Endothelial cell of umbilical vein (primary cell): ENCODE results near the gene RIT2. TPM values are rescaled to one million over a fixed set of nuclear protein-coding genes. Genes with fewer than 3 reads are reported as not detected.

ENCODE experiments used
- BruUV-seq: library from RNA; stranded (reverse); fragments of 400-500 nt; replicated peaks from 2 replicates; lab custom pipeline; 2021; lab: Mats Ljungman, UMichigan
- CTCF ChIA-PET: fragments of 300-600, 350-600 bp; sonication (Branson Sonifier 250); formaldehyde crosslinking; loops from one replicate; lab custom pipeline; 2021; ENCODE audit warnings: antibody characterized with exemption, inconsistent platforms; lab: Charles Lee
- POLR2A ChIA-PET: fragments of 300-600, 350-600 bp; sonication (Branson Sonifier 250); formaldehyde crosslinking; loops from one replicate; lab custom pipeline; 2021; ENCODE audit warnings: antibody characterized with exemption, inconsistent platforms; lab: Charles Lee
- DNase-seq: peaks from one replicate; pipeline ENCODE4 v3.0.0-alpha.2; 2011; ENCODE audit warnings: low read depth, low spot score
- FAIRE-seq: peaks from 2 replicates; lab custom pipeline; 2011; peaks lifted over from hg19 to GRCh38; lab: Jason Lieb, UNC
- H2AFZ ChIP-seq: 2 replicates; pipeline ENCODE4 v1.6.0; 2012; ENCODE audit warnings: low read depth, low read length, control low read depth, inconsistent platforms
- H3K27ac ChIP-seq: 2 replicates; pipeline ENCODE4 v1.5.1; 2011; ENCODE audit warnings: low read depth, mild to moderate bottlenecking, control low read depth, low read length, moderate library complexity; ENCODE audit not compliant: insufficient read depth
- H3K27me3 ChIP-seq, 2 experiments: 2 replicates each; pipeline versions ENCODE4 v1.6.0 to v1.6.1; 2011; ENCODE audit warnings: low read length in 2 of 2, mixed read lengths in 1 of 2; ENCODE audit not compliant: control insufficient read depth in 2 of 2, insufficient read depth in 2 of 2
- H3K36me3 ChIP-seq, 2 experiments: 2 replicates in 1 of 2; 3 replicates in 1 of 2; pipeline ENCODE4 v1.5.1; 2011; ENCODE audit warnings: low read length in 2 of 2, mild to moderate bottlenecking in 1 of 2, moderate library complexity in 1 of 2; ENCODE audit not compliant: control insufficient read depth in 2 of 2, insufficient read depth in 2 of 2; ENCODE audit errors: extremely low read depth in 1 of 2
- H3K4me1 ChIP-seq: 3 replicates; pipeline ENCODE4 v1.5.1; 2011; ENCODE audit warnings: mild to moderate bottlenecking, low read length; ENCODE audit not compliant: control insufficient read depth, insufficient read depth; ENCODE audit errors: extremely low read depth
- H3K4me2 ChIP-seq: 2 replicates; pipeline ENCODE4 v1.6.1; 2011; ENCODE audit warnings: low read length, control low read depth, mixed read lengths; ENCODE audit not compliant: insufficient read depth
- H3K4me3 ChIP-seq, 3 experiments: fragments of 200-600 bp in 1 of 3; sonication (generic), shearing (Covaris generic) in 1 of 3; replicated peaks in 1 of 3; 2 replicates each; pipeline ENCODE4 v1.5.1; 2011 to 2016; ENCODE audit warnings: control low read depth in 3 of 3, low read length in 3 of 3, mild to moderate bottlenecking in 2 of 3, inconsistent platforms in 1 of 3, low read depth in 1 of 3, moderate library complexity in 1 of 3; ENCODE audit not compliant: insufficient read depth in 1 of 3
- H3K79me2 ChIP-seq: 2 replicates; pipeline ENCODE4 v1.6.0; 2012; ENCODE audit warnings: low read length, inconsistent platforms; ENCODE audit not compliant: control insufficient read depth, insufficient read depth
- H3K9ac ChIP-seq: replicated peaks from 2 replicates; pipeline ENCODE3; 2011; ENCODE audit warnings: low read length, control low read depth; ENCODE audit not compliant: insufficient read depth; ENCODE audit errors: extremely low read depth
- H3K9me1 ChIP-seq: replicated peaks from 3 replicates; pipeline ENCODE4 v1.6.0; 2011; ENCODE audit warnings: mild to moderate bottlenecking, low read length; ENCODE audit not compliant: control insufficient read depth, insufficient read depth; ENCODE audit errors: extremely low read depth
- H3K9me3 ChIP-seq: replicated peaks from 2 replicates; pipeline ENCODE4 v1.5.1; 2012; ENCODE audit warnings: low read length, inconsistent platforms; ENCODE audit not compliant: control insufficient read depth, insufficient read depth
- H4K20me1 ChIP-seq: replicated peaks from 2 replicates; pipeline ENCODE3; 2011; ENCODE audit warnings: mild to moderate bottlenecking, low read length; ENCODE audit not compliant: control insufficient read depth, insufficient read depth; ENCODE audit errors: extremely low read depth
- CTCF ChIP-seq, 2 donors: IDR thresholded peaks; 1 replicate in 1 of 2; 2 replicates in 1 of 2; pipeline ENCODE4 v1.5.1; 2011; ENCODE audit warnings: low read length in 2 of 2, mild to moderate bottlenecking in 2 of 2, moderate library complexity in 2 of 2, control low read depth in 1 of 2, inconsistent platforms in 1 of 2, low read depth in 1 of 2; ENCODE audit not compliant: insufficient read depth in 1 of 2; ENCODE audit errors: extremely low read depth in 1 of 2
- EZH2 ChIP-seq: IDR thresholded peaks from 2 replicates; pipeline ENCODE4 v1.6.1; 2012; ENCODE audit warnings: borderline replicate concordance, low read depth, mild to moderate bottlenecking, moderate library complexity, low read length, inconsistent platforms; ENCODE audit not compliant: severe bottlenecking
- FOS ChIP-seq: IDR thresholded peaks from 2 replicates; pipeline ENCODE4 v1.6.1; 2011; ENCODE audit warnings: mild to moderate bottlenecking, low read length, moderate library complexity, borderline replicate concordance; ENCODE audit not compliant: insufficient read depth
- GATA2 ChIP-seq: IDR thresholded peaks from 2 replicates; pipeline ENCODE4 v1.7.0; 2011; ENCODE audit warnings: low read depth, mild to moderate bottlenecking, moderate library complexity, mixed read lengths, low read length; ENCODE audit not compliant: insufficient read length, insufficient read depth
- JUN ChIP-seq: IDR thresholded peaks from 2 replicates; pipeline ENCODE4 v1.6.1; 2011; ENCODE audit warnings: borderline replicate concordance, low read depth; ENCODE audit not compliant: insufficient read length, insufficient read depth
- MAX ChIP-seq: IDR thresholded peaks from 2 replicates; pipeline ENCODE4 v1.6.1; 2011; ENCODE audit not compliant: insufficient read depth, insufficient read length
- MYC ChIP-seq: IDR thresholded peaks from one replicate; pipeline ENCODE4 v1.6.1; 2011; ENCODE audit warnings: mild to moderate bottlenecking, low read depth, low read length
- POLR2A ChIP-seq: IDR thresholded peaks from 2 replicates; pipeline ENCODE4 v1.6.1; 2012; ENCODE audit warnings: low read depth, mild to moderate bottlenecking, control low read depth, low read length
- POLR2AphosphoS5 ChIP-seq: IDR thresholded peaks from 2 replicates; pipeline ENCODE4 v1.6.1; 2012; ENCODE audit warnings: low read depth, mild to moderate bottlenecking, control low read depth, low read length, moderate library complexity; ENCODE audit not compliant: insufficient read depth
- dilution Hi-C: fragments of 300-500 bp; cut with MboI; formaldehyde crosslinking; loops from one replicate; pipeline ENCODE4 v1.15.0; 2019; ENCODE audit warnings: low sequenced_read_pairs; ENCODE audit not compliant: extremely low pct_ligation_motif_present
- intact Hi-C: fragments of 100-400 bp; cut with micrococcal nuclease; formaldehyde crosslinking; loops from one replicate; pipeline ENCODE4 v1.10.0; 2022
- polyA plus RNA-seq, 4 experiments: library from polyadenylated mRNA; depleted of rRNA in 3 of 4; stranded (reverse) in 3 of 4; unstranded in 1 of 4; fragments of >200 nt; gene quantifications; 2 replicates each; pipeline versions ENCODE4 v1.2.1 to v1.2.3, GENCODE V29; 2011 to 2012; ENCODE audit warnings: missing spikeins in 1 of 4
- total RNA-seq: library from RNA; stranded (reverse); gene quantifications from 2 replicates; pipeline ENCODE4 v1.2.3, GENCODE V29; 2021

The RIT2 gene
- total and polyA plus RNA-seq, 2 donors (not counting 3 experiments of a cell fraction or from before 2014, with no cell fraction given), result not detected

GRCh38 chr18:42828881-42829280, 286.6 kb downstream of the RIT2 start:
- H3K4me2 ChIP-seq, result no peak overlapping the region
- no peaks in the 10 kb centered on the region for H3K79me2 ChIP-seq
- POLR2A ChIA-PET, result no interaction called here
- CTCF ChIA-PET, result no interaction called here
- no peaks in the 10 kb centered on the region for H4K20me1 ChIP-seq
- no peaks in the 10 kb centered on the region for H3K9me3 ChIP-seq
- no peaks in the 10 kb centered on the region for H3K4me1 ChIP-seq
- no peak overlapping the region for H3K4me3 ChIP-seq
- no TSS peak for BruUV-seq
- no peak overlapping the region for H3K9ac ChIP-seq
- TF ChIP-seq POLR2AphosphoS5 (no peak), MAX (no peak), GATA2 (no peak), EZH2 (no peak), MYC (no peak), JUN (no peak), POLR2A (no peak), CTCF (IDR thresholded peaks at IDR 0.05; ENCODE audit: extremely low read depth in 1 of 2, insufficient read depth in 1 of 2, low read depth in 1 of 2, low read length in 2 of 2) (no peak), FOS (no peak)
- no peaks in the 10 kb centered on the region for H3K27me3 ChIP-seq
- intact Hi-C loops (no loop called here), dilution Hi-C loops (no loop called here)
- no peak for FAIRE-seq
- no peak overlapping the region for H3K27ac ChIP-seq
- no peak overlapping the region for H2AFZ ChIP-seq
- no peaks in the 10 kb centered on the region for H3K36me3 ChIP-seq
- no peaks in the 10 kb centered on the region for H3K9me1 ChIP-seq
- no peak for DNase-seq
